ENCODE measurements around the gene EXOC1. TPM values are rescaled to one million over a fixed set of nuclear protein-coding genes. Genes with fewer than 3 reads are reported as not detected.
A peak's percentile ranks its signal among the peaks of the same experiment; 100 is the strongest.

The EXOC1 gene
- total and polyA plus RNA-seq, 10 of the 15 experiments (the other 5 are each of a cell fraction or from before 2014, with no cell fraction given), result 11.8 to 36.6 (median 21.1) TPM

DNA sequence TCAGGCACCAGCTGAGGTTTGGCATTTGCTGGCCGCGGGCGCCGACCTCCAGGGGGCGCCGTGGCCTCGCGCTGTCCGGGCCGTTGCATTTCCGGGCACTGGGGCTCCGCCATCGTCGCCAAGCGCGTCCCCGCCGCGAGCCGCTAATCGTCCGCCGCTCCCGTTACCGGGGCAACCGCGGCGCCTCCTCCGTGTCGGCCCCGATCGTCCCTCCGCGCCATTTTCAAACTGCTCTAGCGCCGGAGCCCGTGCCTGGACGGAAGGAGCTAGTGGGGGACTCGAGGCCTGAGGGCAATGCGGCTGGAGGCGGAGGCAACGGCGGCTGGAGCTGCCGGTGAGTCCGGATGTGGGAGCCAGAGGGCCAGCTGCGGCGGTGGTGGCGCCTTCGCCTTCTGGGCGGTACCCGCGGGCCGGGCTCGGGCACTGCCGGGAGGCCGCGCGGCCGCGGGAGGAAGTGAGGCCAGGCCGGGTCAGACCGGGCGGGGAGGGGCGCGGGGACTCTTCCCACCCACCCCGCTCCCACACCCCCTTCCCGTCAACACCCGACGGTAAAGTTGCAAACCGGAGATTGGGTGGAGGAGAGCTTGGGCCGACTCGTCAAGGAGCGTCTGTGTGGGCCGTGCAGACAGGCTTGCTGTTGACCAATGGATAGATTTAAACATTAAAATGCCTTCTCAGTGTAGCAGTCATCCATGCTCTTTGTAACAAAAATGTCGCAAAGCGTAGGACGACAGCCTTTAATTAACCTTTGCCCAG lies 95.5 kb downstream of the EXOC1 start, which contains the start of gene CEP135 (continued):
- TF ChIP-seq TCF12 (IDR thresholded peaks at IDR 0.05; ENCODE audit: low read depth, low read length) (peak; percentile 55; the same call in 1 of the 2 replicates), BMI1 (IDR thresholded peaks at IDR 0.05; ENCODE audit: borderline replicate concordance) (peak; percentile 93), BRCA1 (IDR thresholded peaks at IDR 0.05; ENCODE audit: low read depth, low read length) (no peak), TBL1XR1 (IDR thresholded peaks at IDR 0.05; ENCODE audit: low read depth, low read length) (peak; percentile 25; the same call in 1 of the 2 replicates), KLF5 (IDR thresholded peaks at IDR 0.05; ENCODE audit: partially characterized antibody) (peak; percentile 73), POLR2AphosphoS5 (IDR thresholded peaks at IDR 0.05; ENCODE audit: low read length) (peak; percentile 81), TAF1 (IDR thresholded peaks at IDR 0.05; ENCODE audit: borderline replicate concordance, low read depth, low read length) (peak; percentile 71), YBX1 (IDR thresholded peaks at IDR 0.05) (no peak), RBBP5 (conservative IDR thresholded peaks at IDR 0.05) (no peak), RB1 (IDR thresholded peaks at IDR 0.05; ENCODE audit: borderline replicate concordance) (peak; percentile 95), POLR2AphosphoS2 (IDR thresholded peaks at IDR 0.05; ENCODE audit: low read depth, low read length) (0 out of 2 replicates have a peak, but pooled peaks have one; percentile 46), ZNF622 (IDR thresholded peaks at IDR 0.05) (no peak), MEF2A (IDR thresholded peaks at IDR 0.05; ENCODE audit: insufficient read depth, low read depth, low read length) (peak; percentile 63; the same call in 1 of the 2 replicates)
- TF ChIP-seq, protein P1, sequence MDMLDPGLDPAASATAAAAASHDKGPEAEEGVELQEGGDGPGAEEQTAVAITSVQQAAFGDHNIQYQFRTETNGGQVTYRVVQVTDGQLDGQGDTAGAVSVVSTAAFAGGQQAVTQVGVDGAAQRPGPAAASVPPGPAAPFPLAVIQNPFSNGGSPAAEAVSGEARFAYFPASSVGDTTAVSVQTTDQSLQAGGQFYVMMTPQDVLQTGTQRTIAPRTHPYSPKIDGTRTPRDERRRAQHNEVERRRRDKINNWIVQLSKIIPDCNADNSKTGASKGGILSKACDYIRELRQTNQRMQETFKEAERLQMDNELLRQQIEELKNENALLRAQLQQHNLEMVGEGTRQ (IDR thresholded peaks at IDR 0.05; ENCODE audit: borderline replicate concordance, low read depth, low read length), result no peak
- TF ChIP-seq, protein P2, sequence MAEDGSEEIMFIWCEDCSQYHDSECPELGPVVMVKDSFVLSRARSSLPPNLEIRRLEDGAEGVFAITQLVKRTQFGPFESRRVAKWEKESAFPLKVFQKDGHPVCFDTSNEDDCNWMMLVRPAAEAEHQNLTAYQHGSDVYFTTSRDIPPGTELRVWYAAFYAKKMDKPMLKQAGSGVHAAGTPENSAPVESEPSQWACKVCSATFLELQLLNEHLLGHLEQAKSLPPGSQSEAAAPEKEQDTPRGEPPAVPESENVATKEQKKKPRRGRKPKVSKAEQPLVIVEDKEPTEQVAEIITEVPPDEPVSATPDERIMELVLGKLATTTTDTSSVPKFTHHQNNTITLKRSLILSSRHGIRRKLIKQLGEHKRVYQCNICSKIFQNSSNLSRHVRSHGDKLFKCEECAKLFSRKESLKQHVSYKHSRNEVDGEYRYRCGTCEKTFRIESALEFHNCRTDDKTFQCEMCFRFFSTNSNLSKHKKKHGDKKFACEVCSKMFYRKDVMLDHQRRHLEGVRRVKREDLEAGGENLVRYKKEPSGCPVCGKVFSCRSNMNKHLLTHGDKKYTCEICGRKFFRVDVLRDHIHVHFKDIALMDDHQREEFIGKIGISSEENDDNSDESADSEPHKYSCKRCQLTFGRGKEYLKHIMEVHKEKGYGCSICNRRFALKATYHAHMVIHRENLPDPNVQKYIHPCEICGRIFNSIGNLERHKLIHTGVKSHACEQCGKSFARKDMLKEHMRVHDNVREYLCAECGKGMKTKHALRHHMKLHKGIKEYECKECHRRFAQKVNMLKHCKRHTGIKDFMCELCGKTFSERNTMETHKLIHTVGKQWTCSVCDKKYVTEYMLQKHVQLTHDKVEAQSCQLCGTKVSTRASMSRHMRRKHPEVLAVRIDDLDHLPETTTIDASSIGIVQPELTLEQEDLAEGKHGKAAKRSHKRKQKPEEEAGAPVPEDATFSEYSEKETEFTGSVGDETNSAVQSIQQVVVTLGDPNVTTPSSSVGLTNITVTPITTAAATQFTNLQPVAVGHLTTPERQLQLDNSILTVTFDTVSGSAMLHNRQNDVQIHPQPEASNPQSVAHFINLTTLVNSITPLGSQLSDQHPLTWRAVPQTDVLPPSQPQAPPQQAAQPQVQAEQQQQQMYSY (CRISPR knock-in tag; IDR thresholded peaks at IDR 0.05), result no peak
- TF ChIP-seq, protein P3, sequence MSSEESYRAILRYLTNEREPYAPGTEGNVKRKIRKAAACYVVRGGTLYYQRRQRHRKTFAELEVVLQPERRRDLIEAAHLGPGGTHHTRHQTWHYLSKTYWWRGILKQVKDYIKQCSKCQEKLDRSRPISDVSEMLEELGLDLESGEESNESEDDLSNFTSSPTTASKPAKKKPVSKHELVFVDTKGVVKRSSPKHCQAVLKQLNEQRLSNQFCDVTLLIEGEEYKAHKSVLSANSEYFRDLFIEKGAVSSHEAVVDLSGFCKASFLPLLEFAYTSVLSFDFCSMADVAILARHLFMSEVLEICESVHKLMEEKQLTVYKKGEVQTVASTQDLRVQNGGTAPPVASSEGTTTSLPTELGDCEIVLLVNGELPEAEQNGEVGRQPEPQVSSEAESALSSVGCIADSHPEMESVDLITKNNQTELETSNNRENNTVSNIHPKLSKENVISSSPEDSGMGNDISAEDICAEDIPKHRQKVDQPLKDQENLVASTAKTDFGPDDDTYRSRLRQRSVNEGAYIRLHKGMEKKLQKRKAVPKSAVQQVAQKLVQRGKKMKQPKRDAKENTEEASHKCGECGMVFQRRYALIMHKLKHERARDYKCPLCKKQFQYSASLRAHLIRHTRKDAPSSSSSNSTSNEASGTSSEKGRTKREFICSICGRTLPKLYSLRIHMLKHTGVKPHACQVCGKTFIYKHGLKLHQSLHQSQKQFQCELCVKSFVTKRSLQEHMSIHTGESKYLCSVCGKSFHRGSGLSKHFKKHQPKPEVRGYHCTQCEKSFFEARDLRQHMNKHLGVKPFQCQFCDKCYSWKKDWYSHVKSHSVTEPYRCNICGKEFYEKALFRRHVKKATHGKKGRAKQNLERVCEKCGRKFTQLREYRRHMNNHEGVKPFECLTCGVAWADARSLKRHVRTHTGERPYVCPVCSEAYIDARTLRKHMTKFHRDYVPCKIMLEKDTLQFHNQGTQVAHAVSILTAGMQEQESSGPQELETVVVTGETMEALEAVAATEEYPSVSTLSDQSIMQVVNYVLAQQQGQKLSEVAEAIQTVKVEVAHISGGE (CRISPR knock-in tag; IDR thresholded peaks at IDR 0.05), result no peak

Data from GM12878 (cell line).